HUES48 (cell line): ENCODE data around the gene SC5D.

Experiments used
- H3K27ac ChIP-seq: one replicate; pipeline ENCODE4 v1.7.0; 2013; ENCODE audit warnings: low read depth, low read length, inconsistent platforms
- H3K27me3 ChIP-seq: 2 replicates; pipeline ENCODE4 v1.6.1; 2013; ENCODE audit warnings: mild to moderate bottlenecking, low read length; ENCODE audit not compliant: control insufficient read depth, insufficient read depth
- H3K36me3 ChIP-seq: 2 replicates; pipeline ENCODE4 v1.6.1; 2013; ENCODE audit warnings: low read length; ENCODE audit not compliant: control insufficient read depth, insufficient read depth
- H3K4me1 ChIP-seq: 2 replicates; pipeline ENCODE4 v1.6.1; 2013; ENCODE audit warnings: mild to moderate bottlenecking, low read length; ENCODE audit not compliant: control insufficient read depth, insufficient read depth
- H3K4me3 ChIP-seq: 2 replicates; pipeline ENCODE4 v1.5.1; 2013; ENCODE audit warnings: mild to moderate bottlenecking, low read depth, low read length
- H3K9ac ChIP-seq: 2 replicates; pipeline ENCODE4 v1.6.1; 2013; ENCODE audit warnings: mild to moderate bottlenecking, low read depth, low read length, moderate library complexity
- H3K9me3 ChIP-seq: 2 replicates; pipeline ENCODE4 v1.6.1; 2013; ENCODE audit warnings: low read length; ENCODE audit not compliant: control insufficient read depth, insufficient read depth

Gene SC5D

DNA sequence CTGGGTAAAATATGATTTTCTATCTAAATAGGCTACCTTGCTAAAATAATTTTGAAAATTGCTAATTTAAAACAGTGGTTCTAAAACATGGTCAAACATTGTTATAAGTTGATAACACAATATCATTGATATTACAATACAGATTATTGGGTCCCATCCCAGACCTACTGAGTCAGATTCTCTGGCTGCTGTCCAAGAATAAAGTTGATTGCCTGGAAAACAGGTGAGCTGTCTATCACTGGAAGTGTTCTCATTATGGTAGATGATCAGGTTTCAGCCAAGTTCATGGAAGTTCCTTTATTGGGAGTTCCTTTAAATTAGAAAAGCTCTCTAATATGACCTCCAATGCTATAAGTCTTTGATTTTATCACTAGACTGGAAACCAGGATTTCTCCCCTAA, 52.3 kb downstream of the SC5D start:
- H3K4me3 ChIP-seq, result no peak overlapping the region
- H3K4me1 ChIP-seq, result no peaks in the 10 kb centered on the region; the same call in 1 of the 2 replicates
- H3K27me3 ChIP-seq, result no peaks in the 10 kb centered on the region
- H3K36me3 ChIP-seq, result no peaks in the 10 kb centered on the region
- H3K9ac ChIP-seq, result no peak overlapping the region
- no peak overlapping the region for H3K27ac ChIP-seq
- H3K9me3 ChIP-seq, result no peaks in the 10 kb centered on the region

DNA sequence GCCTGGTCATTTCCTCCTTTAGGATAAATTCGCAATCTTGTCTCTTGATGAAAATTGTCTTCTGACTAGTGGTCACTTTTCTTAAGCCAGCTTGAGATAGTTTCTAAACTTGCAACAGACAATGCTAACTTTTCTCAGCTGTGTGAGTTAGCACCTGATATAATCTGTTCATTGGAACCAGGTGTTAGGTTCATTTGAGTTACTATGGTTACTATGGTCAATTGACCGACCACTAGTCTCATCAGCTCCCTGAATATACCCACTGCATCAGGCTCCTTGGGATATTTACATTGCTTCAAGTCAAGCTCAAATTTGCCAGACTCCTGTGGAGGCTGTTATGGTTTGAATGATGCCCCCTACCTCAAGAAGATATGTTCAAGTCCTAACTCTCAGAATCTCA, 54.5 kb downstream of the SC5D start:
- H3K4me3 ChIP-seq, result no peak overlapping the region
- no peaks in the 10 kb centered on the region for H3K27me3 ChIP-seq
- no peak overlapping the region for H3K27ac ChIP-seq
- H3K4me1 ChIP-seq, result no peaks in the 10 kb centered on the region; the same call in 1 of the 2 replicates
- H3K9me3 ChIP-seq, result no peaks in the 10 kb centered on the region
- no peaks in the 10 kb centered on the region for H3K36me3 ChIP-seq
- no peak overlapping the region for H3K9ac ChIP-seq

- Histone ChIP-seq H3K4me3 (no peak overlapping the region), H3K27me3 (no peaks in the 10 kb centered on the region), H3K9ac (no peak overlapping the region), H3K27ac (no peak overlapping the region), H3K4me1 (no peaks in the 10 kb centered on the region; the same call in 1 of the 2 replicates), H3K9me3 (no peaks in the 10 kb centered on the region), H3K36me3 (no peaks in the 10 kb centered on the region)
These were observed 55.2 kb downstream of the SC5D start for GRCh38 chr11:121347813-121348212.

DNA sequence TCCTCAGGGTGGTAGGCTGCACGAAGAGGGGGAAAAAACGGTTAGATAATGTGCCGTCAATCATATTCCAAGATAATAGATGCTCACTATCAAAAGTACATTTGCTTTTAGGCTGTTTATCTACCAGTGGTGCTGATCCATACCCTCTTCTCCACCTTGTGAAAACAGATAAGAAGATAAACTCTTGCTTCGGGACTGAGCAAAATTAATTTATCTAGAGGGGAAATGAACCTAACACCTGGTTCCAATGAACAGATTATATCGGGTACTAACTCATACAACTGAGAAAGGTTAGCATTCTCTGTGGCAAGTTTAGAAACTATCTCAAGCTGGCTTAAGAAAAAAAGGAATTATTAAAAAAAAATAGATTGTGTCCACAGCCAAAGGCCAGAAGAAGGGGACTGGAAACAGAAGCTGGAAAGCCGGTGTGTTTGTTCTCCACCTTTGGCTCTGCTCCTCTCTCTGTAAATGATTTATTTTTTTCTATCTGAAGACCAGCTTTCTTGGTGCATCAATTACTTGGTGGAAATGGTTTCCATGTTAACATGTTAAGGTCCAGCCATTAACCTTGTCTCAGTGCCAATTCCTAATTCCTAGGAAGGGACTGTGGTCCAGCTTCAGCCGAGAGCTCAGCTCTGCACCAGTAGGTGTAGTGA, 55.8 kb downstream of the SC5D start:
- H3K9me3 ChIP-seq, result no peaks in the 10 kb centered on the region
- no peak overlapping the region for H3K27ac ChIP-seq
- no peaks in the 10 kb centered on the region; the same call in 1 of the 2 replicates for H3K4me1 ChIP-seq
- no peak overlapping the region for H3K4me3 ChIP-seq
- no peaks in the 10 kb centered on the region for H3K27me3 ChIP-seq
- H3K36me3 ChIP-seq, result no peaks in the 10 kb centered on the region
- no peak overlapping the region for H3K9ac ChIP-seq

DNA sequence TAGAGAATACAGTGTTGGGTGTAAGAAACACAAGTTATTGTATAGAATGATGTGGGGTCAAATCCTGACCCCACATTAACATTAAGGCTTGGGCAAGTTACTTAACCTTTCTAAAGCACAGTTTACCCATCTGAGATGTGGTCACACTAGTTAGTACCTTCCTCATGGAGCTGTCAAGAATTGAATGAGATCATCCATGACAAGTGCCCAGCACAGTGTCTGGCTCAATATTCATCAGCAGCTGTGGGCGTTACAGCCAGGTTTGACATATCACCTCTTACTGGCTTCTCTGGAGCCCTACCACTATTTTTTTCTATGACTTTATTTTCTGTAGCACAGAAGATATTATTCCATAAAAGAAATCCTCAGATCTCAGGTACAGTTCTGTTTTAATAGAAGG, 57.2 kb downstream of the SC5D start:
- H3K4me1 ChIP-seq, result no peaks in the 10 kb centered on the region; the same call in 1 of the 2 replicates
- H3K36me3 ChIP-seq, result no peaks in the 10 kb centered on the region
- no peaks in the 10 kb centered on the region for H3K27me3 ChIP-seq

GRCh38 chr11:121350314-121351082, 57.9 kb downstream of the SC5D start:
- no peak overlapping the region for H3K4me3 ChIP-seq
- no peaks in the 10 kb centered on the region for H3K27me3 ChIP-seq
- no peak overlapping the region for H3K27ac ChIP-seq

More for the DNA sequence above, 57.2 kb downstream of the SC5D start:
- Histone ChIP-seq H3K9ac (no peak overlapping the region), H3K9me3 (no peaks in the 10 kb centered on the region), H3K4me3 (no peak overlapping the region), H3K27ac (no peak overlapping the region)

DNA sequence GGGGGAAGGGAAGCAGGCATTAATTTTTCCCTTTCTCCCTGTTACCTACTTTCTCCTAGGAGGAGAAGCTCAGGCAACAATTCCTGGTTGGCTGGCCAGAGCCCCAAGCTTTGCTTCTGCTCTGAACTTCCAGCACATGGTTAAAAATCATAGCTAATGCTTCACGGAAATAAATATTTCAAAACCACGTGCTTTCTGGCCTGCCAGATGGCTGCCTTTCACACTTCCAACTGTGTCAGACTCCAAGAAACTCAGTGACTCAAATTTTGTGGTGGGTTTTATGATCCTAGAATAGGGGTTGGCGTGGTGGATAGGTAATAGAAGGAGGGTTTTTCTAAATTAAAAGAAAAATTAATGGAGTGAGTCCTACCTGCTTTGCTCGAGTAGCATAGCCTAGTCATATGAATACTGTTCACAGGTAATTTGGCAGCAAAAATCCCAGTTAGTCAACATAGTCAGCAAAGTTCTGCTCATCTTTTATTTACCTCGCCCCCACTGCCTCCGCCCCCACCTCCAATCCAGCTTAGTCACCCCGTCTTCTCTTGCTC, 58.6 kb downstream of the SC5D start:
- Histone ChIP-seq H3K27ac (no peak overlapping the region), H3K27me3 (no peaks in the 10 kb centered on the region), H3K4me3 (no peak overlapping the region), H3K4me1 (no peaks in the 10 kb centered on the region; the same call in 1 of the 2 replicates), H3K36me3 (no peaks in the 10 kb centered on the region), H3K9ac (no peak overlapping the region), H3K9me3 (no peaks in the 10 kb centered on the region)

More at GRCh38 chr11:121350314-121351082, 57.9 kb downstream of the SC5D start:
- Histone ChIP-seq H3K9me3 (no peaks in the 10 kb centered on the region), H3K36me3 (no peaks in the 10 kb centered on the region), H3K9ac (no peak overlapping the region), H3K4me1 (no peaks in the 10 kb centered on the region; the same call in 1 of the 2 replicates)

- H3K27ac ChIP-seq, result no peak overlapping the region
- no peaks in the 10 kb centered on the region; the same call in 1 of the 2 replicates for H3K4me1 ChIP-seq
- no peaks in the 10 kb centered on the region for H3K27me3 ChIP-seq
- H3K9me3 ChIP-seq, result no peaks in the 10 kb centered on the region
- H3K36me3 ChIP-seq, result no peaks in the 10 kb centered on the region
- H3K4me3 ChIP-seq, result no peak overlapping the region
- H3K9ac ChIP-seq, result no peak overlapping the region
These were observed 59.8 kb downstream of the SC5D start for GRCh38 chr11:121352251-121352891.

- no peak overlapping the region for H3K27ac ChIP-seq
- no peak overlapping the region for H3K4me3 ChIP-seq
- no peak overlapping the region for H3K9ac ChIP-seq
- H3K27me3 ChIP-seq, result no peaks in the 10 kb centered on the region
- no peaks in the 10 kb centered on the region for H3K4me1 ChIP-seq
- no peaks in the 10 kb centered on the region for H3K9me3 ChIP-seq
- no peaks in the 10 kb centered on the region for H3K36me3 ChIP-seq
These were observed 61.6 kb downstream of the SC5D start for GRCh38 chr11:121354192-121354591.

DNA sequence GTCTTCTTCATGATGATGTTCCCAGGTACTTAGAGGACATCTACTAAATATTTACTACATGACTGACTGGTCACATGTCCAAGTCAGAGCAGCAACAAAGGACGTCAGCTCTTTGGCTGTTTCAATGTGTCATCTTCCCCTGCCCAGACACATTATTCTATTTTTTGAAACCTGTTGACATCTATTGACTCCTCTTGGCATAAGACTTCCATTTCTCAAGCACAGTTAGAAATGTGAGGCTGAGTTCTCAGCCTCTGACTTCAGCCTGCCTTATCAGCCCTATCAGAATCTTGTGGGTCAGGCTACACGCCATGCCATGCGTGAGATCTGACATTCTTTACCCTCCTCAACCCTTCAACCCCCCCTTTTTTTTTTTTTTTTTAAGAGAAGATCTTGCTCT, 63.8 kb downstream of the SC5D start:
- Histone ChIP-seq H3K4me1 (no peaks in the 10 kb centered on the region), H3K36me3 (no peaks in the 10 kb centered on the region), H3K9ac (no peak overlapping the region), H3K27ac (no peak overlapping the region), H3K4me3 (no peak overlapping the region), H3K9me3 (no peaks in the 10 kb centered on the region), H3K27me3 (no peaks in the 10 kb centered on the region)
